ACC112 (cell line): ENCODE data around the gene CANT1.

Experiments
- H2AFZ ChIP-seq: fragments of 200-600 bp; sonication (generic); one replicate; pipeline ENCODE4 v1.6.0; 2017; ENCODE audit warnings: antibody characterized with exemption, low read length; ENCODE audit not compliant: unreplicated experiment
- H3K27ac ChIP-seq: fragments of 200-600 bp; sonication (generic); 2 replicates; pipeline ENCODE4 v1.5.1; 2014; ENCODE audit warnings: low read depth, mild to moderate bottlenecking, antibody characterized with exemption, low read length, moderate library complexity
- H3K27me3 ChIP-seq: fragments of 200-600 bp; sonication (generic); 2 replicates; pipeline ENCODE4 v1.6.1; 2014; ENCODE audit warnings: mild to moderate bottlenecking, antibody characterized with exemption, low read length, moderate library complexity, mixed read lengths; ENCODE audit not compliant: insufficient read depth
- H3K36me3 ChIP-seq: fragments of 200-600 bp; sonication (generic); 2 replicates; pipeline ENCODE4 v1.6.1; 2016; ENCODE audit warnings: mild to moderate bottlenecking, antibody characterized with exemption, low read length, moderate library complexity, mixed read lengths; ENCODE audit not compliant: insufficient read depth
- H3K4me1 ChIP-seq: fragments of 200-600 bp; sonication (generic); one replicate; pipeline ENCODE4 v1.6.1; 2016; ENCODE audit warnings: low read length, mixed read lengths; ENCODE audit not compliant: insufficient read depth, unreplicated experiment, control insufficient read depth
- H3K4me3 ChIP-seq: fragments of 200-600 bp; sonication (generic); 2 replicates; pipeline ENCODE4 v1.5.1; 2014; ENCODE audit warnings: mild to moderate bottlenecking, low read depth, low read length
- H3K79me2 ChIP-seq: fragments of 200-600 bp; sonication (generic); one replicate; pipeline ENCODE4 v1.6.0; 2016; ENCODE audit warnings: low read length; ENCODE audit not compliant: control insufficient read depth, unreplicated experiment, insufficient read depth

Gene CANT1

DNA sequence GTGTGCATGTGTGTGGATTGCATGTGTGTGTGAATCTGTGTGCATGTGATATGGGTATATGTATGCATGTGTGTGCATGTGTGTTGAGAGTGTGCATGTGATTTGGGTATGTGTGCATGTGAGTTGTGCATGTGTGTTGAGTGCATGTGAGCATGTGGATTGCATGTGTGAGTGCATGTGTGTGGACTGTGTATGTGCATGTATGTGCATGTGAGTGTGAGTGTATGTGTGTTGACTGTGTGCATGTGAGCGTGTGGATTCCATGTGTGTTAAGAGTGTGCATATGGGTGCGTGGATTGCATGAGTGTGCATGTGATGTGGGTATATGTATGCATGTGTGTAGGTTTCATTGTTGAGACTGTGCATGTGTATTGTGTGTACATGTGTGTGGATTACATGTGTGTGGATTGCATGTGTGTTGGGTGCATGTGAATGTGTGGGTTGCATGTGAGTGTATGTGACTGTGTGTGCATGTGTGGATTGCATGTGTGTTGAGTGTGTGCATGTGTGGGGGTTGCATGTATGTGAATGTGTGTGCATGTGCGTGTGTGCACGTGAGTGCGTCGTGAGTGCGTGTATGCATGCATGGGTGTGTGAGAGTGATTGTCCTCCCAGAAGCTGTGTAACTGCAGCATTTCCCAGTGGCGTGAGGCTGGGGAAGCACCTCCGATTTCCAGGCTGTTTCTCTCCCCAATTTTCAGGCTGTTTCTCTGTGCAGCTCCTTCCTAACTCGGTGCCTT is 33.8 kb upstream of the CANT1 start:
- H3K4me3 ChIP-seq, result no peak overlapping the region
- H3K79me2 ChIP-seq, result no peaks in the 10 kb centered on the region
- no peaks in the 10 kb centered on the region for H3K27me3 ChIP-seq
- no peaks in the 10 kb centered on the region for H3K36me3 ChIP-seq
- H3K27ac ChIP-seq, result no peak overlapping the region
- no peak overlapping the region for H2AFZ ChIP-seq
- H3K4me1 ChIP-seq, result peaks cover 16% of the 10 kb centered on the region

GRCh38 chr17:79042421-79043190 is 33.0 kb upstream of the CANT1 start:
- no peaks in the 10 kb centered on the region for H3K79me2 ChIP-seq
- peaks cover 22% of the 10 kb centered on the region for H3K4me1 ChIP-seq
- H3K27ac ChIP-seq, result no peak overlapping the region
- no peaks in the 10 kb centered on the region for H3K27me3 ChIP-seq
- H3K4me3 ChIP-seq, result no peak overlapping the region
- no peak overlapping the region for H2AFZ ChIP-seq
- H3K36me3 ChIP-seq, result no peaks in the 10 kb centered on the region

GRCh38 chr17:79041723-79042420 is 32.3 kb upstream of the CANT1 start:
- no peaks in the 10 kb centered on the region for H3K36me3 ChIP-seq
- peaks cover 29% of the 10 kb centered on the region for H3K4me1 ChIP-seq
- no peak overlapping the region for H3K27ac ChIP-seq
- no peak overlapping the region for H2AFZ ChIP-seq
- H3K27me3 ChIP-seq, result no peaks in the 10 kb centered on the region
- H3K79me2 ChIP-seq, result no peaks in the 10 kb centered on the region
- no peak overlapping the region for H3K4me3 ChIP-seq

GRCh38 chr17:79041041-79041570 is 31.5 kb upstream of the CANT1 start:
- no peak overlapping the region for H3K4me3 ChIP-seq
- no peaks in the 10 kb centered on the region for H3K27me3 ChIP-seq
- H3K4me1 ChIP-seq, result peaks cover 28% of the 10 kb centered on the region
- H3K36me3 ChIP-seq, result no peaks in the 10 kb centered on the region
- no peak overlapping the region for H3K27ac ChIP-seq
- no peak overlapping the region for H2AFZ ChIP-seq
- no peaks in the 10 kb centered on the region for H3K79me2 ChIP-seq

DNA sequence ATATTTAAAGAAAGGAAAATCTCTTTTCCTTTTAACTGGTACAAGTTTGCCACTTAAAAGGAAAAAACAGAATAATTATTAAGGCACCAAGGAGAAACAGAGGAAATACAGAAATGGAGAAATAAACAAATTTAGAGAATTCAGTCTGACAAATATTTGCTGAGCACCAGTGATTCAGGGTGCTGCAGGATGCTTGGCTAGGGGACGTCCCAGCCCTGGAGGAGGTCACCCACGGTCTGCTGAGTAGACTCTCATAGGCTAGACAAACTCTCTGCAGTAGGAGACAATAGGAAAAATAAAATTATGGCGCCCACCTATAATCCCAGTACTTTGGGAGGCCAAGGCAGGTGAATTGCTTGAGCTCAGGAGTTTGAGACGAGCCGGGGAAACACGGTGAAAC is 30.3 kb upstream of the CANT1 start:
- peaks cover 34% of the 10 kb centered on the region for H3K4me1 ChIP-seq
- no peak overlapping the region for H2AFZ ChIP-seq
- H3K27ac ChIP-seq, result peak overlapping the region; percentile 7; the same call in 1 of the 2 replicates
- no peak overlapping the region for H3K4me3 ChIP-seq
- no peaks in the 10 kb centered on the region for H3K79me2 ChIP-seq
- H3K36me3 ChIP-seq, result no peaks in the 10 kb centered on the region
- H3K27me3 ChIP-seq, result no peaks in the 10 kb centered on the region

GRCh38 chr17:79039171-79039570 is 29.6 kb upstream of the CANT1 start:
- Histone ChIP-seq H3K27me3 (no peaks in the 10 kb centered on the region), H3K79me2 (no peaks in the 10 kb centered on the region), H3K27ac (peak overlapping the region; percentile 99), H3K4me3 (peak overlapping the region; percentile 5; the same call in 1 of the 2 replicates), H2AFZ (no peak overlapping the region), H3K4me1 (peaks cover 34% of the 10 kb centered on the region), H3K36me3 (no peaks in the 10 kb centered on the region)

- H2AFZ ChIP-seq, result no peak overlapping the region
- H3K27ac ChIP-seq, result peak overlapping the region; percentile 99
- H3K79me2 ChIP-seq, result no peaks in the 10 kb centered on the region
- H3K4me1 ChIP-seq, result peaks cover 34% of the 10 kb centered on the region
- H3K27me3 ChIP-seq, result no peaks in the 10 kb centered on the region
- H3K36me3 ChIP-seq, result no peaks in the 10 kb centered on the region
- H3K4me3 ChIP-seq, result peak overlapping the region; percentile 5; the same call in 1 of the 2 replicates
Observed at GRCh38 chr17:79038545-79039135, 29.1 kb upstream of the CANT1 start.

DNA sequence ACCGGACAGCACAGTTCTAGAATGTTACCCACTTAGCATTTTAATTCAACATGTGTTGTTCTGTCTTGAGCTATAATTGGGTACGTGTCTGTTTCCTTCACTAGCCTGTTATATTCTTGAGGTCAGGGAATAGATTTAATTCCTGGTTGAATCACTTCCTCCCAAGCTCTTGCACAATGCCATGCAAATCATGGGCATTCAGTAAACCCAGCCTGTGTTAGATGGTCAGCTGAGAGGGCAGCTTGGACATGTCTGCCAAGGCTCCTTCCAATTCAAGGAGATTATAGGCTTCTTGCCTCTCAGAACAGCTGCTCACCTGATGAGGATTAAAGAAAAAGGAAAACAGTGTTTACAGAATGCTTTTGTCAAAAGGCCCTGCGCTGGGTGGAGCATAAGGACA is 27.0 kb upstream of the CANT1 start:
- Histone ChIP-seq H2AFZ (no peak overlapping the region), H3K4me1 (peaks cover 34% of the 10 kb centered on the region), H3K36me3 (no peaks in the 10 kb centered on the region), H3K79me2 (no peaks in the 10 kb centered on the region), H3K27me3 (no peaks in the 10 kb centered on the region), H3K27ac (peak overlapping the region; percentile 99), H3K4me3 (no peak overlapping the region)

GRCh38 chr17:79036181-79036580 is 26.6 kb upstream of the CANT1 start:
- Histone ChIP-seq H3K27ac (peak overlapping the region; percentile 99), H3K79me2 (no peaks in the 10 kb centered on the region), H3K4me1 (peaks cover 34% of the 10 kb centered on the region), H3K27me3 (no peaks in the 10 kb centered on the region), H3K36me3 (no peaks in the 10 kb centered on the region), H3K4me3 (no peak overlapping the region), H2AFZ (no peak overlapping the region)

- Histone ChIP-seq H3K27me3 (no peaks in the 10 kb centered on the region), H2AFZ (no peak overlapping the region), H3K79me2 (no peaks in the 10 kb centered on the region), H3K4me3 (no peak overlapping the region), H3K36me3 (no peaks in the 10 kb centered on the region), H3K4me1 (peaks cover 34% of the 10 kb centered on the region), H3K27ac (peak overlapping the region; percentile 99)
Observed at GRCh38 chr17:79035686-79036085, 26.1 kb upstream of the CANT1 start.
